ENCODE results near the gene ST7L. TPM values are rescaled to one million over a fixed set of nuclear protein-coding genes. Genes with fewer than 3 reads are reported as not detected.
"Not testable (repeated sequence)": the region's sequence is repeated elsewhere in the genome, so short reads cannot be mapped to it uniquely, and the experiment has no call there.

ST7L gene
- total RNA-seq, 4 donors from 2014 or later = 13.8 to 25.2 (median 24.4) TPM

GRCh38 chr1:112629256-112629655 lies 10.3 kb upstream of the ST7L start:
- no peak overlapping the region for H3K4me3 ChIP-seq (ENCODE audit: low read depth, poor library complexity, severe bottlenecking)
- no peak for DNase-seq (ENCODE audit: low spot score in 2 of 2)
- intact Hi-C loops (cut with DNase I; ENCODE audit: low total_unique reads) = no loop called here
- TF ChIP-seq POLR2A (IDR thresholded peaks at IDR 0.05) (no peak), CTCF (IDR thresholded peaks at IDR 0.05) (no peak)

- intact Hi-C loops (cut with DNase I; ENCODE audit: low total_unique reads) = no loop called here
- 64 to 70% methylated on average over 2 of the region's 2 CpGs for WGBS, 2 donors
- no peak for DNase-seq (ENCODE audit: low spot score in 2 of 2)
- no peak overlapping the region for H3K4me3 ChIP-seq (ENCODE audit: low read depth, poor library complexity, severe bottlenecking)
- TF ChIP-seq POLR2A (IDR thresholded peaks at IDR 0.05) = no peak
- no peak for TF ChIP-seq CTCF (IDR thresholded peaks at IDR 0.05)
Measured at GRCh38 chr1:112628516-112628915, 9.6 kb upstream of the ST7L start.

- TF ChIP-seq CTCF (IDR thresholded peaks at IDR 0.05) (no peak), POLR2A (IDR thresholded peaks at IDR 0.05) (no peak)
- DNase-seq (ENCODE audit: low spot score in 2 of 2) = no peak
- no peak overlapping the region for H3K4me3 ChIP-seq (ENCODE audit: low read depth, poor library complexity, severe bottlenecking)
- intact Hi-C loops (cut with DNase I; ENCODE audit: low total_unique reads) = no loop called here
Measured at GRCh38 chr1:112626887-112627286, 7.9 kb upstream of the ST7L start.

GRCh38 chr1:112626193-112626592 lies 7.3 kb upstream of the ST7L start:
- 92 to 96% methylated on average over 5 of the region's 5 CpGs for WGBS, 2 donors
- no peak for TF ChIP-seq CTCF (IDR thresholded peaks at IDR 0.05)
- no peak for DNase-seq (ENCODE audit: low spot score in 2 of 2)
- no peak overlapping the region for H3K4me3 ChIP-seq (ENCODE audit: low read depth, poor library complexity, severe bottlenecking)
- intact Hi-C loops (cut with DNase I; ENCODE audit: low total_unique reads) = no loop called here

GRCh38 chr1:112625696-112626095 lies 6.8 kb upstream of the ST7L start:
- H3K4me3 ChIP-seq (ENCODE audit: low read depth, poor library complexity, severe bottlenecking) = no peak overlapping the region
- no peak for DNase-seq (ENCODE audit: low spot score in 2 of 2)
- TF ChIP-seq CTCF (IDR thresholded peaks at IDR 0.05) (no peak), POLR2A (IDR thresholded peaks at IDR 0.05) (no peak)
- WGBS, 2 donors = 88 to 100% methylated on average over 2 of the region's 2 CpGs
- intact Hi-C loops (cut with DNase I; ENCODE audit: low total_unique reads) = no loop called here

GRCh38 chr1:112624493-112624892 lies 5.6 kb upstream of the ST7L start:
- intact Hi-C loops (cut with DNase I; ENCODE audit: low total_unique reads); DNase-seq (ENCODE audit: low spot score in 2 of 2); H3K4me3 ChIP-seq (ENCODE audit: low read depth, poor library complexity, severe bottlenecking): not testable (repeated sequence)
- 80 to 82% methylated on average over 5 of the region's 5 CpGs for WGBS, 2 donors

GRCh38 chr1:112620377-112620695 lies 1.4 kb upstream of the ST7L start:
- intact Hi-C loops (cut with DNase I; ENCODE audit: low total_unique reads) = no loop called here
- TF ChIP-seq POLR2A (IDR thresholded peaks at IDR 0.05) (no peak), CTCF (IDR thresholded peaks at IDR 0.05) (no peak)
- H3K4me3 ChIP-seq (ENCODE audit: low read depth, poor library complexity, severe bottlenecking) = peak overlapping the region; percentile 93
- WGBS, 2 donors = 0 to 1% methylated on average over 6 of the region's 6 CpGs
- DNase-seq (ENCODE audit: low spot score in 2 of 2) = no peak

All from lower leg skin (tissue), 4 donors.